NCI-H510A (cell line): Measurements from ENCODE around the gene DPP6.

Source experiments
- DNase-seq: peaks from one replicate; lab custom pipeline; 2025; lab: John Stamatoyannopoulos, UW

The DPP6 gene

GRCh38 chr7:154232700-154233099 lies 180.5 kb downstream of the DPP6 start:
- no peak for DNase-seq

- no peak for DNase-seq
These were observed 189.8 kb downstream of the DPP6 start for GRCh38 chr7:154241988-154242387.

GRCh38 chr7:154242709-154243108 lies 190.5 kb downstream of the DPP6 start:
- DNase-seq, result no peak

- DNase-seq, result no peak
These were observed 199.8 kb downstream of the DPP6 start for GRCh38 chr7:154252046-154252445.

GRCh38 chr7:154253810-154254209 lies 201.6 kb downstream of the DPP6 start:
- DNase-seq, result no peak

GRCh38 chr7:154255324-154255723 lies 203.1 kb downstream of the DPP6 start:
- no peak for DNase-seq

- DNase-seq, result no peak
These were observed 204.0 kb downstream of the DPP6 start for GRCh38 chr7:154256150-154256549.

GRCh38 chr7:154259396-154259795 lies 207.2 kb downstream of the DPP6 start:
- DNase-seq, result no peak

GRCh38 chr7:154287356-154287755 lies 235.2 kb downstream of the DPP6 start:
- no peak for DNase-seq

GRCh38 chr7:154289119-154289518 lies 236.9 kb downstream of the DPP6 start:
- DNase-seq, result no peak

GRCh38 chr7:154296443-154296842 lies 244.2 kb downstream of the DPP6 start:
- no peak for DNase-seq

- DNase-seq, result no peak
These were observed 247.5 kb downstream of the DPP6 start for GRCh38 chr7:154299736-154300135.

- DNase-seq, result no peak
These were observed 250.2 kb downstream of the DPP6 start for GRCh38 chr7:154302380-154302779.

- DNase-seq, result no peak
These were observed 252.0 kb downstream of the DPP6 start for GRCh38 chr7:154304231-154304630.

GRCh38 chr7:154304740-154305700 lies 252.8 kb downstream of the DPP6 start:
- no peak for DNase-seq

- DNase-seq, result no peak
These were observed 253.8 kb downstream of the DPP6 start for GRCh38 chr7:154306036-154306435.

GRCh38 chr7:154308928-154309327 lies 256.7 kb downstream of the DPP6 start:
- DNase-seq, result no peak

- DNase-seq, result no peak
These were observed 257.9 kb downstream of the DPP6 start for GRCh38 chr7:154310114-154310513.

- no peak for DNase-seq
These were observed 272.0 kb downstream of the DPP6 start for GRCh38 chr7:154324196-154324595.

GRCh38 chr7:154326421-154326820 lies 274.2 kb downstream of the DPP6 start:
- DNase-seq, result no peak

GRCh38 chr7:154330318-154330717 lies 278.1 kb downstream of the DPP6 start:
- DNase-seq, result no peak

GRCh38 chr7:154332811-154333580 lies 280.8 kb downstream of the DPP6 start:
- no peak for DNase-seq

GRCh38 chr7:154336295-154336694 lies 284.1 kb downstream of the DPP6 start:
- no peak for DNase-seq
